GM12878 (cell line): Measurements from ENCODE around the gene ATP1B1. TPM values are rescaled to one million over a fixed set of nuclear protein-coding genes. Genes with fewer than 3 reads are reported as not detected.

Experiments
- ATAC-seq: fragments of 200-7000 bp; cut with Tn5 transposase; 3 replicates; pipeline ENCODE4 v1.9.1; 2020; ENCODE audit warnings: mild to moderate bottlenecking, moderate library complexity
- BruUV-seq: library from RNA; stranded (reverse); fragments of 400-500 nt; replicated peaks from 2 replicates; lab custom pipeline; 2021; lab: Mats Ljungman, UMichigan
- CTCF ChIA-PET: fragments of 300-600 bp; sonication (Branson Sonifier 250); formaldehyde crosslinking; extraction: SDS; loops from one replicate; lab custom pipeline; 2021; ENCODE audit warnings: inconsistent platforms; lab: Yijun Ruan, JAX
- POLR2A ChIA-PET: fragments of 350-600 bp; formaldehyde crosslinking; extraction: SDS; loops from one replicate; lab custom pipeline; 2021; ENCODE audit warnings: inconsistent platforms; lab: Charles Lee
- RAD21 ChIA-PET: fragments of 300-600 bp; sonication (Branson Sonifier 250); formaldehyde crosslinking; loops from one replicate; lab custom pipeline; 2023; ENCODE audit warnings: antibody characterized with exemption; ENCODE audit not compliant: unreplicated experiment; lab: Charles Lee
- SMC1A ChIA-PET: fragments of 300-600 bp; sonication (Branson Sonifier 250); formaldehyde crosslinking; loops from one replicate; lab custom pipeline; 2023; ENCODE audit not compliant: unreplicated experiment, uncharacterized antibody; lab: Charles Lee
- DNase-seq: peaks from one replicate; pipeline ENCODE4 v3.0.0-alpha.2; 2011; ENCODE audit warnings: low read depth, low spot score
- FAIRE-seq: peaks from 3 replicates; lab custom pipeline; 2011; peaks lifted over from hg19 to GRCh38; lab: Jason Lieb, UNC
- H2AFZ ChIP-seq: 2 replicates; pipeline ENCODE4 v1.6.0; 2011; ENCODE audit warnings: low read depth, low read length, control low read depth; ENCODE audit not compliant: control insufficient read depth
- H3K27ac ChIP-seq: 2 replicates; pipeline ENCODE4 v1.5.1; 2011; ENCODE audit warnings: control low read depth; ENCODE audit not compliant: control insufficient read depth, insufficient read depth
- H3K27me3 ChIP-seq, 2 experiments: replicated peaks in 1 of 2; 2 replicates each; pipeline versions ENCODE4 v1.6.0 to v1.6.1; 2011; ENCODE audit warnings: low read length in 1 of 2; ENCODE audit not compliant: control insufficient read depth in 2 of 2, insufficient read depth in 2 of 2
- H3K36me3 ChIP-seq, 2 experiments: 2 replicates each; pipeline ENCODE4 v1.5.1; 2011; ENCODE audit warnings: low read length in 1 of 2; ENCODE audit not compliant: control insufficient read depth in 2 of 2, insufficient read depth in 2 of 2
- H3K4me1 ChIP-seq: 2 replicates; pipeline ENCODE4 v1.6.1; 2011; ENCODE audit warnings: mild to moderate bottlenecking, low read length, moderate library complexity, mixed read lengths; ENCODE audit not compliant: control insufficient read depth, insufficient read depth
- H3K4me2 ChIP-seq: 2 replicates; pipeline ENCODE4 v1.6.0; 2011; ENCODE audit warnings: control low read depth; ENCODE audit not compliant: control insufficient read depth, insufficient read depth
- H3K4me3 ChIP-seq: fragments of 200-600 bp; sonication (generic); 2 replicates; pipeline ENCODE4 v1.5.1; 2016
- H3K79me2 ChIP-seq: 2 replicates; pipeline ENCODE4 v1.6.0; 2011; ENCODE audit warnings: low read length; ENCODE audit not compliant: control insufficient read depth, insufficient read depth
- H3K9ac ChIP-seq: 2 replicates; pipeline ENCODE4 v1.8.0; 2011; ENCODE audit warnings: low read length, control low read depth, mixed read lengths; ENCODE audit not compliant: control insufficient read depth, insufficient read depth
- H3K9me3 ChIP-seq: replicated peaks from 3 replicates; pipeline ENCODE4 v1.5.1; 2011; ENCODE audit warnings: mild to moderate bottlenecking, low read length; ENCODE audit not compliant: control insufficient read depth, insufficient read depth
- H4K20me1 ChIP-seq: 2 replicates; pipeline ENCODE4 v1.6.0; 2011; ENCODE audit not compliant: control insufficient read depth, insufficient read depth
- ASH2L ChIP-seq: fragments of 300-600, 200-600 bp; sonication (generic); IDR thresholded peaks from 2 replicates; pipeline ENCODE4 v1.6.1; 2017; ENCODE audit warnings: low read depth, mild to moderate bottlenecking, borderline replicate concordance
- BACH1 ChIP-seq: fragments of 450-650 bp; IDR thresholded peaks from 2 replicates; pipeline ENCODE4 v1.6.1; 2017; ENCODE audit warnings: mild to moderate bottlenecking, borderline replicate concordance
- CBX5 ChIP-seq: sonication (generic); IDR thresholded peaks from 2 replicates; pipeline ENCODE4 v1.6.1; 2016; ENCODE audit warnings: low read depth, moderate library complexity, mild to moderate bottlenecking, inconsistent platforms
- CREB1 ChIP-seq: IDR thresholded peaks from 2 replicates; pipeline ENCODE4 v1.6.1; 2012; ENCODE audit warnings: low read depth, mild to moderate bottlenecking, inconsistent platforms
- HDGF ChIP-seq: fragments of 450-650 bp; IDR thresholded peaks from 2 replicates; pipeline ENCODE4 v1.6.1; 2016; ENCODE audit warnings: antibody characterized with exemption
- MYB ChIP-seq: fragments of 150-350 bp; IDR thresholded peaks from 2 replicates; pipeline ENCODE4 v1.6.1; 2014; ENCODE audit warnings: mild to moderate bottlenecking, low read depth, low read length, borderline replicate concordance
- REST ChIP-seq: IDR thresholded peaks from 2 replicates; pipeline ENCODE4 v1.6.1; 2012; ENCODE audit warnings: mild to moderate bottlenecking, low read depth, low read length
- SMAD1 ChIP-seq: fragments of 450-650 bp; IDR thresholded peaks from 2 replicates; pipeline ENCODE4 v1.6.1; 2018; ENCODE audit warnings: mild to moderate bottlenecking, low read depth; ENCODE audit not compliant: partially characterized antibody
- SMAD5 ChIP-seq: IDR thresholded peaks from 2 replicates; pipeline ENCODE4 v1.6.1; 2016; ENCODE audit warnings: antibody characterized with exemption, low read depth
- ZZZ3 ChIP-seq: IDR thresholded peaks from 2 replicates; pipeline ENCODE4 v1.6.1; 2011; ENCODE audit warnings: low read depth; ENCODE audit not compliant: control insufficient read depth, insufficient read length
- WGBS: methylation state at CpG from one replicate; pipeline ENCODE4 v1.1.6; 2016; ENCODE audit warnings: low lambda C conversion rate; ENCODE audit not compliant: insufficient replicate concordance, insufficient coverage; ENCODE audit errors: missing lambda C conversion rate; 5-methylcytosine and 5-hydroxymethylcytosine counted together
- in situ Hi-C: fragments of 300-500 bp; cut with MboI; formaldehyde crosslinking; loops from 9 replicates; pipeline ENCODE4 v1.14.3; 2018; ENCODE audit warnings: mixed read lengths
- intact Hi-C: fragments of 100-400 bp; cut with micrococcal nuclease; formaldehyde crosslinking; loops from one replicate; pipeline ENCODE4 v1.14.2; 2022; ENCODE audit not compliant: unreplicated experiment
- polyA plus RNA-seq, 11 experiments: library from polyadenylated mRNA; depleted of rRNA in 4 of 11; unstranded in 6 of 11; stranded (reverse) in 5 of 11; fragments of >200 nt; fragmentation: Nextera tagmentation in 4 of 11; fragmentation: Illumina TruSeq in 1 of 11; extraction: Ambion mirVana in 4 of 11; extraction: Trizol in 1 of 11; gene quantifications; 1 replicate in 1 of 11; 2 replicates in 10 of 11; pipeline versions ENCODE4 v1.2.1 to v1.2.3, GENCODE V29; 2011 to 2016; ENCODE audit warnings: inconsistent platforms in 2 of 11, missing spikeins in 2 of 11, low read depth in 1 of 11
- total RNA-seq, 4 experiments: library from RNA; depleted of rRNA in 3 of 4; stranded (reverse); fragments of >200 nt in 3 of 4; fragmentation: Illumina TruSeq in 1 of 4; extraction: Trizol in 1 of 4; gene quantifications; 2 replicates each; pipeline versions ENCODE4 v1.2.1 to v1.2.3, GENCODE V29; 2013 to 2021

The ATP1B1 gene
- total and polyA plus RNA-seq, 10 of the 15 experiments (the other 5 are each of a cell fraction or from before 2014, with no cell fraction given) = 0.84 to 14.0 (median 1.4) TPM

DNA sequence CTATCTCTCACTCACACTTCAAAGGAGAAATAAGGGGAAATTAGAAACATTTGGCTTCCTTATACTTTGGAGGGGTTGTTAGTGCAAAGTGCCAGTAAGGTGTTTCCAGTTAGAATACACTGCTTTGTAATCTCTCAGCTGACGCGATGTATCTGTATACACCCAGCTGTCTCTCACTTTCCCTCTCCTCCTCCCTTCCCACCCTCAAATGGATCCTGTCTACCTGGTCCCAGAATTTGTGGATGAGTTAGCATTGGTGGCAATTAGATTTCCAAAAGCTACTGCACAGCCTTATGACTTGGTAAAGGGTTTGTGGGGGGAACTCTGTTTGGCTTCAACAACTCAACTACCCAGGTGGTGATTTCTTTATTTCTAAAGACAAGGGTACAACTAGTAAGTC is 10.5 kb downstream of the ATP1B1 start:
- Histone ChIP-seq H2AFZ (no peak overlapping the region), H3K79me2 (no peaks in the 10 kb centered on the region), H3K36me3 (peaks cover 0 to 4% of the 10 kb centered on the region in 2 experiments; a peak in 2 of 4 replicates), H3K9me3 (no peaks in the 10 kb centered on the region), H4K20me1 (no peaks in the 10 kb centered on the region), H3K4me2 (no peak overlapping the region), H3K4me1 (peaks cover 8% of the 10 kb centered on the region), H3K27ac (no peak overlapping the region), H3K4me3 (no peak overlapping the region), H3K27me3 (no peaks in the 10 kb centered on the region), H3K9ac (no peak overlapping the region)
- FAIRE-seq = no peak
- no peak for ATAC-seq
- intact Hi-C loops = no loop called here
- in situ Hi-C loops = no loop called here
- ChIA-PET RAD21 (interaction anchor here (0.7 to 2.8 kb wide), 7 partner anchors 9 to 481 kb away, joined by 3 to 17 read pairs (median 4); no protein-coding TSS in a partner anchor), SMC1A (interaction anchor here (0.5 to 5.9 kb wide), 17 partner anchors 7 to 668 kb away, joined by 3 to 47 read pairs (median 5); no protein-coding TSS in a partner anchor), POLR2A (interaction anchor here (1.3 to 1.6 kb wide), 3 partner anchors 9 to 98 kb away, joined by 3 to 5 read pairs (median 3); no protein-coding TSS in a partner anchor), CTCF (interaction anchor here (0.6 to 4.1 kb wide), 11 partner anchors 10 to 1273 kb away, joined by 3 to 18 read pairs (median 4); no protein-coding TSS in a partner anchor)
- DNase-seq = no peak
- TF ChIP-seq ZZZ3 = no peak
- no peak for TF ChIP-seq REST
- no peak for TF ChIP-seq MYB
- TF ChIP-seq SMAD1 = no peak
- no peak for TF ChIP-seq HDGF
- TF ChIP-seq SMAD5 = no peak
- TF ChIP-seq CREB1 = no peak
- TF ChIP-seq BACH1 = no peak
- TF ChIP-seq ASH2L = no peak
- no peak for TF ChIP-seq CBX5
- WGBS = 100% methylated on average over 2 of the region's 2 CpGs
- BruUV-seq = TSS peak; percentile 16
